Uterus (tissue), 2 donors: Measurements from ENCODE around the gene CDKN3.

Experiments
- CTCF ChIP-seq, 4 experiments: fragments of 200-600 bp in 2 of 4; fragments of 450-650 bp in 2 of 4; sonication (generic) in 2 of 4; IDR thresholded peaks; one replicate each; pipeline ENCODE4 v1.5.1; 2016 to 2019; ENCODE audit warnings: antibody characterized with exemption in 4 of 4, mild to moderate bottlenecking in 2 of 4, moderate library complexity in 1 of 4
- POLR2A ChIP-seq, 2 donors: fragments of 450-650 bp; IDR thresholded peaks; one replicate each; pipeline ENCODE4 v1.6.1; 2016; ENCODE audit warnings: antibody characterized with exemption in 2 of 2, mild to moderate bottlenecking in 1 of 2, moderate library complexity in 1 of 2

- TF ChIP-seq CTCF (IDR thresholded peaks at IDR 0.05) (no peak), POLR2A (IDR thresholded peaks at IDR 0.05) (no peak)
Measured at GRCh38 chr14:54396183-54396492, 669 bp upstream of the CDKN3 start.
